Measurements from ENCODE around the gene PCSK5. TPM values are rescaled to one million over a fixed set of nuclear protein-coding genes. Genes with fewer than 3 reads are reported as not detected.
A peak's percentile ranks its signal among the peaks of the same experiment; 100 is the strongest.

PCSK5 gene
- total RNA-seq, 4 donors from 2014 or later: 37.7 to 53.4 (median 43.1) TPM

DNA sequence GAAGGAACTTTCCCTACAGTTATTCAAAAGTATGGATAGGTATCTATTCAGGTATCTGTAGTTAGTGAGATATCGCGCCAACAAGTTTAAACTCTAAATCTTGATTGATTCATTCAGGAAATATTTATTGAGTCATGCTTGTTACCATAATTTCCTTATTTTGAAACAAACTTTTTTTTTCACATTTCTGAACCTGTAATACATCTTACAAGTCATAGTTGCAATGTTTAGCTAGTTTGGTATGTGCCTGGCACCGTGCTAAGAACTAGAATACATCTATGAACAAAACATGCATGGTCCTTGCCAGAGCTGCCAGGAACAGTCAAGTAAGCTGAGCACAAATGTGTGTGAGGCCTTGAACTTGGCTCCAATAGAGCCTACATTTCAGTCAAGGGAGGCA, 226.4 kb downstream of the PCSK5 start:
- ATAC-seq (ENCODE audit: low FRiP score) (peak; percentile 46), DNase-seq (ENCODE audit: low spot score) (no peak)
- TF ChIP-seq, protein P1, sequence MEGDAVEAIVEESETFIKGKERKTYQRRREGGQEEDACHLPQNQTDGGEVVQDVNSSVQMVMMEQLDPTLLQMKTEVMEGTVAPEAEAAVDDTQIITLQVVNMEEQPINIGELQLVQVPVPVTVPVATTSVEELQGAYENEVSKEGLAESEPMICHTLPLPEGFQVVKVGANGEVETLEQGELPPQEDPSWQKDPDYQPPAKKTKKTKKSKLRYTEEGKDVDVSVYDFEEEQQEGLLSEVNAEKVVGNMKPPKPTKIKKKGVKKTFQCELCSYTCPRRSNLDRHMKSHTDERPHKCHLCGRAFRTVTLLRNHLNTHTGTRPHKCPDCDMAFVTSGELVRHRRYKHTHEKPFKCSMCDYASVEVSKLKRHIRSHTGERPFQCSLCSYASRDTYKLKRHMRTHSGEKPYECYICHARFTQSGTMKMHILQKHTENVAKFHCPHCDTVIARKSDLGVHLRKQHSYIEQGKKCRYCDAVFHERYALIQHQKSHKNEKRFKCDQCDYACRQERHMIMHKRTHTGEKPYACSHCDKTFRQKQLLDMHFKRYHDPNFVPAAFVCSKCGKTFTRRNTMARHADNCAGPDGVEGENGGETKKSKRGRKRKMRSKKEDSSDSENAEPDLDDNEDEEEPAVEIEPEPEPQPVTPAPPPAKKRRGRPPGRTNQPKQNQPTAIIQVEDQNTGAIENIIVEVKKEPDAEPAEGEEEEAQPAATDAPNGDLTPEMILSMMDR (IDR thresholded peaks at IDR 0.05): no peak

DNA sequence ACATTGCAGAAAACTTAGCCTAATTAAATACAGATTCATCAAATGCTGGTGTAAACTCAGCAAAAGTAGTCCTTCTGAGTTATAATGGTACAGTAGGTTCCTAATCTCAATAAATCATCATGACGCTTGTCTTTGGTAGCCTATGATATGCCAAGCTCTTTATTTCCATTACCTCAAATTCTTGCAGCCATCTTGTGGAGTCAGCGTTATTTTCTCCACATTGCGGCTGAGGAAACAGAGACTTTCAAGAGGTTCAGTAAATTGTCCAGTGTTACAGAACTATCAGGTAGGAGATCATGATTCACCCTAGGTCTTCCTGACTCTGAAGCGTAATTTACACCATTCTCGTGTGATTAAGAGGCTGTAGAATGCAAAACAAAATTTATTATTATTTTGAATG, 237.2 kb downstream of the PCSK5 start:
- TF ChIP-seq, protein P1 (IDR thresholded peaks at IDR 0.05): no peak
- ATAC-seq (ENCODE audit: low FRiP score) (no peak), DNase-seq (ENCODE audit: low spot score) (no peak)

DNA sequence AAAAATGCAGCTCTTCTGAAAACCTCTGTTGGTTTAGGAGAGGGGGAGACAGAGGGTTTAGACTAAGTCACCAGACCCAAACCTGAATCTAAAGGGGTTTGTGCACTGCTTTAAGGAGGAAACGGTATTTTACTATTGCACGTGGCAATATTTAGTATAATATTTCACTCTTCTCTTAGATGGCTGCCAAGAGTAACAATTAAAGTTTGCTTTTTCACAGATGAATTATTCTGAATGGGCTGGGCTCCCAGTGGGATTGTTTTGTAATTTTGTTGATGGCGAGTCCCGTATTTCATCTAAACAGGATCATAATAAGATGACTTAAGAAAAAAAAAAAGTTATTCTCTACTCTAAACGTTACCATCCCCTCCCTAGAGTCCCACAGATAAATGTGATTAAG, 245.4 kb downstream of the PCSK5 start:
- ATAC-seq (ENCODE audit: low FRiP score) (no peak), DNase-seq (ENCODE audit: low spot score) (no peak)

DNA sequence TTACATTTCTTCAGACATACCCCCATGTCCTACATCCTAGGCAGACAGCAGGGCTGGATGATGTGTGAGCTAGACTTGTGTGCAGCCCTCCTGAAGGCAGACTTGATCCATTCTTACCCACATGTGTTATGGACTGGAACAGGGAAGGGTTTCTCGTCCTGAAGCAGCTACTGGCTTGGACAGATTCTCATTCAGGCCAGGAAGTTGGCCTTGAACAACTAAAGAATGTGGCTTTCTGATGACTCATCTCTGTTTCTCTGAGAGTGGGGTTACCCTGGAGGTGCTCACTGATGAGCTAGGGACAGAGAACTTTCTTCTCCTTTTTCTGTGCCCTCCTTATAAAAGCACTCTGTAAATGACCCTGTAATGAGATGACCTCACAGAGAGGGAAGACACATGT, 246.5 kb downstream of the PCSK5 start:
- TF ChIP-seq, protein P1 (IDR thresholded peaks at IDR 0.05): no peak
- DNase-seq (ENCODE audit: low spot score) (no peak), ATAC-seq (ENCODE audit: low FRiP score) (no peak)

More for the DNA sequence above, 245.4 kb downstream of the PCSK5 start:
- TF ChIP-seq, protein P1 (IDR thresholded peaks at IDR 0.05): no peak

DNA sequence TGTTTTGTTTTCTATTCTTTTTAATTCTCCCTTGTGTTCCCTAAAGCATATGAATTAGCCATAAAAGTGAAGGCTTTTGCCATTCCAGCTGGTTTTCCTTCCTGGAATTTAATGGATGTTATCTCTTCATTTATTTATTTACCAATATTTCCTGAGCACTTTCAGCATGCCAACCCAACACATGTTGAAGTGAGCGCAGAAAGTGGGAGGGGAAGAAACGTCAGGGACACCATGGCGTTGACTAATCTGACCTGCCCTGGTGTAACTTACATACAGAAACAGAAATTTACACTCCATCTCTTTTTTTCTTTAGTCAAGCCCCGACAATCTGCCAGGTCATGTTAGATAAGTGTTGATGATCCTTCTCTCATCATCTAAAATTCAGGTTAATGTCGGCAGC, 247.5 kb downstream of the PCSK5 start:
- DNase-seq (ENCODE audit: low spot score) (no peak), ATAC-seq (ENCODE audit: low FRiP score) (no peak)
- TF ChIP-seq, protein P1 (IDR thresholded peaks at IDR 0.05): no peak

DNA sequence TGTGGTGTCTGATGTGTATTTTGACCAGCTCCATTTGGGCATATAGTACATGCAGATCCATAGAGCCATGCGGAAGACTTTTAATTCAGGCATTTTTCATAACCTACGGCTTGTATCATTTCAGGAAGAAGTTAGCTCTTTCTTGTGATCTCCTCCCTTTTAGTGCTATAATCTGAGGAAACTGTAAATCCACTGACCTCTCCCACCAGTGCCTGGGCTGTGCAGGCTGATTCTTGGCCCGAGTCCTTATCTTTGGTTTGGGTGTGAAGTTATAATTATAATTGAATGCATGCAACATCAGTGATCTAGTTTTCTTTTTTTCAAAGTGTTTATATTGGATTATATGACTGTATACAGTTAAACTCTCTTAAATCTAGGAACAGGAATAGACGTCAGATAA, 247.9 kb downstream of the PCSK5 start:
- TF ChIP-seq, protein P1 (IDR thresholded peaks at IDR 0.05): no peak
- ATAC-seq (ENCODE audit: low FRiP score) (no peak), DNase-seq (ENCODE audit: low spot score) (no peak)

DNA sequence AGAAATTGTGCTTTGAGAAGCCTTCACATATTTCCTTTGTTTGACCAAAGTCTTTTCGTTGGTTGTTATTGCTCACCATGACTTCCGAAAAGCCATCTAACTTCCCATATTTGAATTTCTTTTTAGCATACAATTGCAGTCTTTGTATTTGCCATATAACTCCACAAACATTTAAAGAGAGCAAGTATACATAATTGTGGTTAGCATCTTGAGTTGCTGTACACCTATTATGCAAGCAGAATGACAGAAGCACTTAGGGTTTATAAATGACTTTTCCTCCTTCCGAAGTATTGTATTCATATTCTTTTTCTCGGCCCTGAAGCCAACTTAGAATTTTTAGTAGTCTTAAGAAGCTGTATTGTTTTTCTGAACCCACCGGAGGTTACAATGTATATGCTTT, 253.4 kb downstream of the PCSK5 start:
- ATAC-seq (ENCODE audit: low FRiP score) (no peak), DNase-seq (ENCODE audit: low spot score) (no peak)
- TF ChIP-seq, protein P1 (IDR thresholded peaks at IDR 0.05): no peak

Data from omental fat pad (tissue), 4 donors.